Fibroblast of lung (primary cell): ENCODE measurements around the gene SHKBP1.

Experiments
- EZH2 ChIP-seq: IDR thresholded peaks from 2 replicates; pipeline ENCODE4 v1.5.1; 2012; ENCODE audit warnings: low read length, control low read depth, mild to moderate bottlenecking; ENCODE audit errors: missing control alignments
- TF ChIP-seq, protein P1 (sequence below), 2 donors: IDR thresholded peaks in 1 of 2; conservative IDR thresholded peaks in 1 of 2; 1 replicate in 1 of 2; 2 replicates in 1 of 2; pipeline ENCODE4 v1.5.1; 2011 to 2012; ENCODE audit warnings: low read length in 2 of 2, control low read depth in 1 of 2, inconsistent platforms in 1 of 2, low read depth in 1 of 2, mild to moderate bottlenecking in 1 of 2

DNA sequence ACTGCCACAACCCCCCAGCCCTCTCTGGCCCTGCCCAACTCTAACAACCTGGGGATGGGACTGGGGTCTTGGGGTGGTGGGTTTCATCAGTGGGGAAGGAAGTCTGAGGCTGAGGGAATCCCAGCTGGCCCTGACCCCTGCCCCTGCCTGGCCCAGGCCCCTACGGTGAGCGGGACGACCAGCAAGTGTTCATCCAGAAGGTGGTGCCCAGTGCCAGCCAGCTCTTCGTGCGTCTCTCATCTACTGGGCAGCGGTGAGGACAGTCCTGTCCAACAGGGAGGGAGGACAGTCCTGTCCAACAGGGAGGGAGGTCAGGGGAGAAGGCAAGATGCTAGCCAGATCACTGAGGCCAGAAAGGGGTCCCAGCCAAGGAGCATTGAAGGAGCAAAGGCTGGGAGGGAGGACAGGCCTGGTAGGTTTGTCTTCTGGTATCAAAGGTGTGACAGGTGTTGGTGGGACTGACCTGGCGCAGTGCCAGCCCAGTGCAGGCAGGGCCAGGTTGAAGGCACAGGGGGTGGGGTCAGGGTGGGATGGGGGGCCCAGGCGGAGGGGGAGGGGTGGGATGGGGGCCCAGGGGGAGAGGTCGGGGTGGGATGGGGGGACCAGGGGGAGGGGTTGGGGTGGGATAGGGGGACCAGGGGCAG is 12.4 kb downstream of the SHKBP1 start:
- TF ChIP-seq, protein P1, sequence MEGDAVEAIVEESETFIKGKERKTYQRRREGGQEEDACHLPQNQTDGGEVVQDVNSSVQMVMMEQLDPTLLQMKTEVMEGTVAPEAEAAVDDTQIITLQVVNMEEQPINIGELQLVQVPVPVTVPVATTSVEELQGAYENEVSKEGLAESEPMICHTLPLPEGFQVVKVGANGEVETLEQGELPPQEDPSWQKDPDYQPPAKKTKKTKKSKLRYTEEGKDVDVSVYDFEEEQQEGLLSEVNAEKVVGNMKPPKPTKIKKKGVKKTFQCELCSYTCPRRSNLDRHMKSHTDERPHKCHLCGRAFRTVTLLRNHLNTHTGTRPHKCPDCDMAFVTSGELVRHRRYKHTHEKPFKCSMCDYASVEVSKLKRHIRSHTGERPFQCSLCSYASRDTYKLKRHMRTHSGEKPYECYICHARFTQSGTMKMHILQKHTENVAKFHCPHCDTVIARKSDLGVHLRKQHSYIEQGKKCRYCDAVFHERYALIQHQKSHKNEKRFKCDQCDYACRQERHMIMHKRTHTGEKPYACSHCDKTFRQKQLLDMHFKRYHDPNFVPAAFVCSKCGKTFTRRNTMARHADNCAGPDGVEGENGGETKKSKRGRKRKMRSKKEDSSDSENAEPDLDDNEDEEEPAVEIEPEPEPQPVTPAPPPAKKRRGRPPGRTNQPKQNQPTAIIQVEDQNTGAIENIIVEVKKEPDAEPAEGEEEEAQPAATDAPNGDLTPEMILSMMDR (conservative IDR thresholded peaks at IDR 0.05 in 1 of 2, IDR thresholded peaks at IDR 0.05 in 1 of 2; ENCODE audit: low read depth in 1 of 2, low read length in 2 of 2): no peak
- TF ChIP-seq EZH2: no peak
